ENCODE results near the gene DGCR2. TPM values are rescaled to one million over a fixed set of nuclear protein-coding genes. Genes with fewer than 3 reads are reported as not detected.
"Not testable (repeated sequence)": the region's sequence is repeated elsewhere in the genome, so short reads cannot be mapped to it uniquely, and the experiment has no call there.

DGCR2 gene
- total and polyA plus RNA-seq, 10 of the 15 experiments (the other 5 are each of a cell fraction or from before 2014, with no cell fraction given) = 0.19 to 28.4 (median 16.0) TPM

- H4K20me1 ChIP-seq (ENCODE audit: control insufficient read depth, insufficient read depth); in situ Hi-C loops (cut with MboI); H3K9me3 ChIP-seq (replicated peaks; ENCODE audit: control insufficient read depth, insufficient read depth, low read length); intact Hi-C loops (cut with micrococcal nuclease; ENCODE audit: unreplicated experiment); H3K27me3 ChIP-seq (replicated peaks in 1 of 2; ENCODE audit: control insufficient read depth in 2 of 2, insufficient read depth in 2 of 2, low read length in 1 of 2); DNase-seq (ENCODE audit: low read depth, low spot score); H2AFZ ChIP-seq (ENCODE audit: control insufficient read depth, low read depth, low read length); POLR2A ChIA-PET; SMC1A ChIA-PET (ENCODE audit: uncharacterized antibody, unreplicated experiment); BruUV-seq (replicated peaks); ATAC-seq; H3K27ac ChIP-seq (ENCODE audit: control insufficient read depth, insufficient read depth); H3K4me2 ChIP-seq (ENCODE audit: control insufficient read depth, insufficient read depth); H3K4me3 ChIP-seq; H3K9ac ChIP-seq (ENCODE audit: control insufficient read depth, insufficient read depth, low read length); H3K36me3 ChIP-seq (ENCODE audit: control insufficient read depth in 2 of 2, insufficient read depth in 2 of 2, low read length in 1 of 2); FAIRE-seq; H3K79me2 ChIP-seq (ENCODE audit: control insufficient read depth, insufficient read depth, low read length); RAD21 ChIA-PET (ENCODE audit: unreplicated experiment): not testable (repeated sequence)
- WGBS (ENCODE audit: insufficient coverage, insufficient replicate concordance, low lambda C conversion rate, missing lambda C conversion rate) = 100% methylated on average over 2 of the region's 30 CpGs
- peaks cover 14% of the 10 kb centered on the region for H3K4me1 ChIP-seq (ENCODE audit: control insufficient read depth, insufficient read depth, low read length)
- CTCF ChIA-PET = interaction anchor here (0.9 kb wide), 1 partner anchor 90 kb away, joined by 4 read pairs; no protein-coding TSS in a partner anchor
Observed at GRCh38 chr22:19084126-19084525, 38.1 kb downstream of the DGCR2 start.

GRCh38 chr22:19082793-19083192, 39.4 kb downstream of the DGCR2 start:
- DNase-seq (ENCODE audit: low read depth, low spot score) (no peak), ATAC-seq (no peak), FAIRE-seq (no peak)
- SMC1A ChIA-PET (ENCODE audit: uncharacterized antibody, unreplicated experiment) = no interaction called here
- peaks cover 2% of the 10 kb centered on the region; the same call in 1 of the 2 replicates for H4K20me1 ChIP-seq (ENCODE audit: control insufficient read depth, insufficient read depth)
- RAD21 ChIA-PET (ENCODE audit: unreplicated experiment) = no interaction called here
- H3K36me3 ChIP-seq (ENCODE audit: control insufficient read depth in 2 of 2, insufficient read depth in 2 of 2, low read length in 1 of 2) = peaks cover 0 to 7% of the 10 kb centered on the region in 2 experiments
- no peaks in the 10 kb centered on the region for H3K27me3 ChIP-seq (replicated peaks in 1 of 2; ENCODE audit: control insufficient read depth in 2 of 2, insufficient read depth in 2 of 2, low read length in 1 of 2)
- CTCF ChIA-PET = interaction anchor here (1.2 kb wide), 1 partner anchor 25 kb away, joined by 4 read pairs; no protein-coding TSS in a partner anchor
- no peak overlapping the region for H3K4me3 ChIP-seq
- no peak overlapping the region for H2AFZ ChIP-seq (ENCODE audit: control insufficient read depth, low read depth, low read length)
- POLR2A ChIA-PET = interaction anchor here (0.7 kb wide), 1 partner anchor 36 kb away, joined by 3 read pairs; no protein-coding TSS in a partner anchor
- TF ChIP-seq EP300 (IDR thresholded peaks at IDR 0.05; ENCODE audit: borderline replicate concordance in 1 of 2, control insufficient read depth in 1 of 2, low read depth in 2 of 2, low read length in 2 of 2) (no peak), MTA3 (IDR thresholded peaks at IDR 0.05; ENCODE audit: borderline replicate concordance, low read length) (no peak), ZSCAN29 (IDR thresholded peaks at IDR 0.05) (no peak), CBX5 (IDR thresholded peaks at IDR 0.05; ENCODE audit: low read depth) (no peak), NR2F1 (conservative IDR thresholded peaks at IDR 0.05) (no peak), RAD21 (IDR thresholded peaks at IDR 0.05; ENCODE audit: insufficient read depth, low read depth, low read length) (no peak), MTA2 (IDR thresholded peaks at IDR 0.05; ENCODE audit: low read depth) (no peak), RAD51 (IDR thresholded peaks at IDR 0.05) (no peak), DPF2 (IDR thresholded peaks at IDR 0.05) (no peak), KLF5 (IDR thresholded peaks at IDR 0.05; ENCODE audit: partially characterized antibody) (no peak), CBX3 (IDR thresholded peaks at IDR 0.05; ENCODE audit: borderline replicate concordance, low read depth) (no peak), ZBED1 (IDR thresholded peaks at IDR 0.05; ENCODE audit: borderline replicate concordance) (no peak), RFX5 (IDR thresholded peaks at IDR 0.05; ENCODE audit: low read depth, low read length) (no peak), IRF4 (IDR thresholded peaks at IDR 0.05; ENCODE audit: low read depth, low read length) (no peak)
- TF ChIP-seq, protein P1, sequence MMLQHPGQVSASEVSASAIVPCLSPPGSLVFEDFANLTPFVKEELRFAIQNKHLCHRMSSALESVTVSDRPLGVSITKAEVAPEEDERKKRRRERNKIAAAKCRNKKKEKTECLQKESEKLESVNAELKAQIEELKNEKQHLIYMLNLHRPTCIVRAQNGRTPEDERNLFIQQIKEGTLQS (IDR thresholded peaks at IDR 0.05; ENCODE audit: borderline replicate concordance, extremely low read depth, low read depth, low read length) = no peak
- TF ChIP-seq, protein P2, sequence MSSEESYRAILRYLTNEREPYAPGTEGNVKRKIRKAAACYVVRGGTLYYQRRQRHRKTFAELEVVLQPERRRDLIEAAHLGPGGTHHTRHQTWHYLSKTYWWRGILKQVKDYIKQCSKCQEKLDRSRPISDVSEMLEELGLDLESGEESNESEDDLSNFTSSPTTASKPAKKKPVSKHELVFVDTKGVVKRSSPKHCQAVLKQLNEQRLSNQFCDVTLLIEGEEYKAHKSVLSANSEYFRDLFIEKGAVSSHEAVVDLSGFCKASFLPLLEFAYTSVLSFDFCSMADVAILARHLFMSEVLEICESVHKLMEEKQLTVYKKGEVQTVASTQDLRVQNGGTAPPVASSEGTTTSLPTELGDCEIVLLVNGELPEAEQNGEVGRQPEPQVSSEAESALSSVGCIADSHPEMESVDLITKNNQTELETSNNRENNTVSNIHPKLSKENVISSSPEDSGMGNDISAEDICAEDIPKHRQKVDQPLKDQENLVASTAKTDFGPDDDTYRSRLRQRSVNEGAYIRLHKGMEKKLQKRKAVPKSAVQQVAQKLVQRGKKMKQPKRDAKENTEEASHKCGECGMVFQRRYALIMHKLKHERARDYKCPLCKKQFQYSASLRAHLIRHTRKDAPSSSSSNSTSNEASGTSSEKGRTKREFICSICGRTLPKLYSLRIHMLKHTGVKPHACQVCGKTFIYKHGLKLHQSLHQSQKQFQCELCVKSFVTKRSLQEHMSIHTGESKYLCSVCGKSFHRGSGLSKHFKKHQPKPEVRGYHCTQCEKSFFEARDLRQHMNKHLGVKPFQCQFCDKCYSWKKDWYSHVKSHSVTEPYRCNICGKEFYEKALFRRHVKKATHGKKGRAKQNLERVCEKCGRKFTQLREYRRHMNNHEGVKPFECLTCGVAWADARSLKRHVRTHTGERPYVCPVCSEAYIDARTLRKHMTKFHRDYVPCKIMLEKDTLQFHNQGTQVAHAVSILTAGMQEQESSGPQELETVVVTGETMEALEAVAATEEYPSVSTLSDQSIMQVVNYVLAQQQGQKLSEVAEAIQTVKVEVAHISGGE (CRISPR knock-in tag; IDR thresholded peaks at IDR 0.05) = no peak
- no peaks in the 10 kb centered on the region for H3K79me2 ChIP-seq (ENCODE audit: control insufficient read depth, insufficient read depth, low read length)
- H3K9ac ChIP-seq (ENCODE audit: control insufficient read depth, insufficient read depth, low read length) = no peak overlapping the region
- peaks cover 14% of the 10 kb centered on the region for H3K4me1 ChIP-seq (ENCODE audit: control insufficient read depth, insufficient read depth, low read length)
- no peak overlapping the region for H3K4me2 ChIP-seq (ENCODE audit: control insufficient read depth, insufficient read depth)
- in situ Hi-C loops (cut with MboI) = no loop called here
- WGBS (ENCODE audit: insufficient coverage, insufficient replicate concordance, low lambda C conversion rate, missing lambda C conversion rate) = 83% methylated on average over 12 of the region's 13 CpGs
- intact Hi-C loops (cut with micrococcal nuclease; ENCODE audit: unreplicated experiment) = no loop called here
- no TSS peak for BruUV-seq (replicated peaks)
- no peaks in the 10 kb centered on the region for H3K9me3 ChIP-seq (replicated peaks; ENCODE audit: control insufficient read depth, insufficient read depth, low read length)
- no peak overlapping the region for H3K27ac ChIP-seq (ENCODE audit: control insufficient read depth, insufficient read depth)
